ENCODE data around the gene PAK4. TPM values are rescaled to one million over a fixed set of nuclear protein-coding genes. Genes with fewer than 3 reads are reported as not detected.

The PAK4 gene
- total and polyA plus RNA-seq, 2 of the 13 experiments (the other 11 are each of a cell fraction or from before 2014, with no cell fraction given), result 9.5 to 17.8 TPM

DNA sequence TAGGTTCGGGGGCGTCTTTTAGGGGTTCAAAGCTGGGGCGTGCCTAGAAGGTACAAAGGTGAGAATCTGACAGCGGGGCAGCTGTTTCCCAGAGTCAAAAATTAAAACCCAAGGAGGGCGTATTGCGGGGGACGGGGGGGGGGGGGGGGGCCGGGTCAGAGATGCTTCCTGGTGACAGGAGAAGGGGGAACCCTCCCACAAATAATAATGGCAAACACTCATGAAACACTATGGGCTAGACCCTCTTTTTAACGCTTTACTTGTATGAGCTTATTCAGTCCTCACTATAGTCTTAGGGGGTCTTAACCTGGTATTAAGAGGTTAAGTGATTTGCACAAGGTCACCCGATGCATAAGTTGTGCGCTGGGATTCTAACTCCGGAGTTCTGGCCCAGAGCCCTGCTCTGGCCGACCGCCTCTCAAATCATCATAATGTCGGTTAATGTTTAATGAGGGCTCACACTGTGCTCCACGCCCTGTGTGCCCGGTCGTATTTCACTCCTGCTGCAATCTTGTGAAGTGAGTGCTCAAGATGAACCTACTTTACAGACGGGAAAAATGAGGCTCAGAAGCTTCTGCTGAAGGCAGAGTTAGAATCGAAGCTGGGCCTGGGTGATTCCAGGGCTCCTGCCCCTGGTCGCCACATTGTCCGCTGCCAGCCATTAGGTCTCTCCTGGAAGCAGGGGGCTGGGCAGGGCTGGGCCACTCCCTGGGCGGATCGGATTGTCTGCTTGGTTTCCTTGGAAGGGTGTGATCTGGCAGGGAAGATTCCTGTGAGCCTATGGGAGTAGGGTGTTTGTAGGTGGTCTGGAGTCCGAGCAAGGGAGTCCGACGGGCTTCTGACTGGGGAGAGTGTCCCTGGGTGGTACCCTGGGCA is 964 bp downstream of the PAK4 start (continued):
- TF ChIP-seq UBTF (CRISPR knock-in tag; IDR thresholded peaks at IDR 0.05), result no peak
- TF ChIP-seq KLF16 (CRISPR knock-in tag; IDR thresholded peaks at IDR 0.05), result no peak
- peak; percentile 76; the same call in 1 of the 2 replicates for TF ChIP-seq SIX1 (CRISPR knock-in tag; IDR thresholded peaks at IDR 0.05; ENCODE audit: borderline replicate concordance)
- no peak for TF ChIP-seq REL (CRISPR knock-in tag; conservative IDR thresholded peaks at IDR 0.05)
- no peak for TF ChIP-seq ZNF337 (CRISPR knock-in tag; IDR thresholded peaks at IDR 0.05; ENCODE audit: borderline replicate concordance, low read depth)
- 0 out of 2 replicates have a peak, but pooled peaks have one; percentile 15 for TF ChIP-seq KDM4B (CRISPR knock-in tag; IDR thresholded peaks at IDR 0.05)
- TF ChIP-seq, protein P1, sequence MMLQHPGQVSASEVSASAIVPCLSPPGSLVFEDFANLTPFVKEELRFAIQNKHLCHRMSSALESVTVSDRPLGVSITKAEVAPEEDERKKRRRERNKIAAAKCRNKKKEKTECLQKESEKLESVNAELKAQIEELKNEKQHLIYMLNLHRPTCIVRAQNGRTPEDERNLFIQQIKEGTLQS (CRISPR knock-in tag; IDR thresholded peaks at IDR 0.05), result no peak
- no peak for TF ChIP-seq ZNF513 (CRISPR knock-in tag; conservative IDR thresholded peaks at IDR 0.05)
- no peak for TF ChIP-seq ZNF841 (CRISPR knock-in tag; IDR thresholded peaks at IDR 0.05; ENCODE audit: borderline replicate concordance)
- no peak for TF ChIP-seq ZNF7 (CRISPR knock-in tag; IDR thresholded peaks at IDR 0.05)
- TF ChIP-seq PHF5A (CRISPR knock-in tag; IDR thresholded peaks at IDR 0.05; ENCODE audit: low read depth, unreplicated experiment), result no peak
- no peak for TF ChIP-seq BRF2 (CRISPR knock-in tag; IDR thresholded peaks at IDR 0.05)
- TF ChIP-seq, protein P2, sequence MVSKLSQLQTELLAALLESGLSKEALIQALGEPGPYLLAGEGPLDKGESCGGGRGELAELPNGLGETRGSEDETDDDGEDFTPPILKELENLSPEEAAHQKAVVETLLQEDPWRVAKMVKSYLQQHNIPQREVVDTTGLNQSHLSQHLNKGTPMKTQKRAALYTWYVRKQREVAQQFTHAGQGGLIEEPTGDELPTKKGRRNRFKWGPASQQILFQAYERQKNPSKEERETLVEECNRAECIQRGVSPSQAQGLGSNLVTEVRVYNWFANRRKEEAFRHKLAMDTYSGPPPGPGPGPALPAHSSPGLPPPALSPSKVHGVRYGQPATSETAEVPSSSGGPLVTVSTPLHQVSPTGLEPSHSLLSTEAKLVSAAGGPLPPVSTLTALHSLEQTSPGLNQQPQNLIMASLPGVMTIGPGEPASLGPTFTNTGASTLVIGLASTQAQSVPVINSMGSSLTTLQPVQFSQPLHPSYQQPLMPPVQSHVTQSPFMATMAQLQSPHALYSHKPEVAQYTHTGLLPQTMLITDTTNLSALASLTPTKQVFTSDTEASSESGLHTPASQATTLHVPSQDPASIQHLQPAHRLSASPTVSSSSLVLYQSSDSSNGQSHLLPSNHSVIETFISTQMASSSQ (IDR thresholded peaks at IDR 0.05; ENCODE audit: low read depth), result peak; percentile 88
- TF ChIP-seq, protein P2 (CRISPR knock-in tag; IDR thresholded peaks at IDR 0.05; ENCODE audit: borderline replicate concordance), result peak; percentile 91
- no peak for TF ChIP-seq MATR3 (CRISPR knock-in tag; IDR thresholded peaks at IDR 0.05)
- TF ChIP-seq ZBTB20 (CRISPR knock-in tag; IDR thresholded peaks at IDR 0.05; ENCODE audit: borderline replicate concordance, low read depth), result no peak

Data from HepG2 (cell line).